ENCODE results near the gene PTPRB. TPM values are rescaled to one million over a fixed set of nuclear protein-coding genes. Genes with fewer than 3 reads are reported as not detected.

PTPRB gene
- total and polyA plus RNA-seq, 2 donors (not counting 1 experiment from before 2014, with no cell fraction given): 0.01 TPM; not detected in 1

GRCh38 chr12:70553391-70553859, 83.8 kb downstream of the PTPRB start:
- no peak overlapping the region for H3K4me3 Mint-ChIP-seq
- no peak overlapping the region for H2AFZ ChIP-seq (ENCODE audit: insufficient read depth, low read depth, low read length, poor library complexity, severe bottlenecking)
- H3K9me3 ChIP-seq (ENCODE audit: control extremely low read depth in 1 of 3, control insufficient read depth in 2 of 3, insufficient read depth in 1 of 3, low read length in 2 of 3): no peaks in the 10 kb centered on the region
- CTCF ChIA-PET: no interaction called here
- H3K27ac ChIP-seq (ENCODE audit: low read length in 2 of 2): no peak overlapping the region
- no peaks in the 10 kb centered on the region for H3K4me1 Mint-ChIP-seq
- H3K27me3 ChIP-seq (replicated peaks in 1 of 4; ENCODE audit: control extremely low read depth in 1 of 4, control insufficient read depth in 3 of 4, insufficient read depth in 4 of 4, low read length in 3 of 4): no peaks in the 10 kb centered on the region
- ATAC-seq (ENCODE audit: low read depth): no peak
- H3K4me1 ChIP-seq (ENCODE audit: control insufficient read depth in 2 of 2, insufficient read depth in 2 of 2, low read length in 2 of 2): no peaks in the 10 kb centered on the region
- 83% methylated on average over 1 of the region's 2 CpGs for WGBS (ENCODE audit: insufficient coverage)
- DNase-seq: no peak
- H3K9ac ChIP-seq (ENCODE audit: low read length): no peak overlapping the region
- no peak overlapping the region for H3K4me2 ChIP-seq (replicated peaks; ENCODE audit: low read depth, low read length, poor library complexity, severe bottlenecking)
- H3K27ac Mint-ChIP-seq: no peak overlapping the region
- TF ChIP-seq EZH2 (IDR thresholded peaks at IDR 0.05; ENCODE audit: borderline replicate concordance, insufficient read depth, low read depth, low read length, poor library complexity, severe bottlenecking): no peak
- POLR2A ChIA-PET: no interaction called here
- intact Hi-C loops (cut with micrococcal nuclease): no loop called here
- H3K79me2 ChIP-seq (ENCODE audit: control insufficient read depth, insufficient read depth, low read length): no peaks in the 10 kb centered on the region
- H4K20me1 ChIP-seq (ENCODE audit: control insufficient read depth, insufficient read depth, low read length, poor library complexity, severe bottlenecking): no peaks in the 10 kb centered on the region
- no peak overlapping the region for H3K4me3 ChIP-seq (ENCODE audit: control extremely low read depth in 1 of 5, extremely low read depth in 1 of 5, insufficient read depth in 1 of 5, low read depth in 2 of 5, low read length in 4 of 5)
- peaks cover 7% of the 10 kb centered on the region for H3K27me3 Mint-ChIP-seq
- no peaks in the 10 kb centered on the region for H3K36me3 ChIP-seq (replicated peaks in 1 of 2; ENCODE audit: control extremely low read depth in 1 of 2, control insufficient read depth in 1 of 2, extremely low read depth in 1 of 2, insufficient read depth in 2 of 2, low read length in 1 of 2)
- no peaks in the 10 kb centered on the region for H3K9me3 Mint-ChIP-seq (ENCODE audit: insufficient read depth)

DNA sequence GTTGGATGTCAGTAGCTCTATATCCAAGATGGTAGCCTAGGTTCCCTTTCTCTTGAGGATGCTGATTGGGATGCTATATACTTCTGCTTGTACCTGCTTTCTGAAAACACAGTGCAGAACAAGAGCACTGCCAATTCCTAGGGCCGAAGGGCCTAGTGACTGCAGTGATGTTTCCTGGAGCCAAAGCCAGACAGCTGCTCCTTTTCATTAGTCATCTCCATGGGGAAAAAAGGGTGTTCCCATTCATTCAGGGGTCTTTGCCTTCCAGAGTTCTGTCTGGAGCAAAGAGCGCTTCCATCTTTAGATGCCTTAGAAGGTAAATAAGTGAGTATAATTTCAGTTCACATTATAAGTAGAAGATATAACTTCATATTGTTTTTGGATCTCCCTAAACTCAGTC, 85.5 kb downstream of the PTPRB start:
- no peak overlapping the region for H3K4me2 ChIP-seq (replicated peaks; ENCODE audit: low read depth, low read length, poor library complexity, severe bottlenecking)
- no peaks in the 10 kb centered on the region for H3K27me3 ChIP-seq (replicated peaks in 1 of 4; ENCODE audit: control extremely low read depth in 1 of 4, control insufficient read depth in 3 of 4, insufficient read depth in 4 of 4, low read length in 3 of 4)
- no peak for DNase-seq
- no peaks in the 10 kb centered on the region for H3K4me1 ChIP-seq (ENCODE audit: control insufficient read depth in 2 of 2, insufficient read depth in 2 of 2, low read length in 2 of 2)
- no peaks in the 10 kb centered on the region for H3K36me3 ChIP-seq (replicated peaks in 1 of 2; ENCODE audit: control extremely low read depth in 1 of 2, control insufficient read depth in 1 of 2, extremely low read depth in 1 of 2, insufficient read depth in 2 of 2, low read length in 1 of 2)
- H3K9ac ChIP-seq (ENCODE audit: low read length): no peak overlapping the region
- H3K27ac ChIP-seq (ENCODE audit: low read length in 2 of 2): no peak overlapping the region
- H3K4me3 ChIP-seq (ENCODE audit: control extremely low read depth in 1 of 5, extremely low read depth in 1 of 5, insufficient read depth in 1 of 5, low read depth in 2 of 5, low read length in 4 of 5): no peak overlapping the region
- Mint-ChIP-seq H3K4me3 (no peak overlapping the region), H3K9me3 (ENCODE audit: insufficient read depth) (no peaks in the 10 kb centered on the region), H3K4me1 (no peaks in the 10 kb centered on the region), H3K27ac (no peak overlapping the region), H3K27me3 (peaks cover 10% of the 10 kb centered on the region)
- TF ChIP-seq EZH2 (IDR thresholded peaks at IDR 0.05; ENCODE audit: borderline replicate concordance, insufficient read depth, low read depth, low read length, poor library complexity, severe bottlenecking): no peak
- no peak for TF ChIP-seq CTCF (IDR thresholded peaks at IDR 0.05)
- intact Hi-C loops (cut with micrococcal nuclease): no loop called here
- WGBS (ENCODE audit: insufficient coverage): no CpG with 5 or more reads among the region's 2 CpGs
- no peak overlapping the region for H2AFZ ChIP-seq (ENCODE audit: insufficient read depth, low read depth, low read length, poor library complexity, severe bottlenecking)
- H3K79me2 ChIP-seq (ENCODE audit: control insufficient read depth, insufficient read depth, low read length): no peaks in the 10 kb centered on the region
- ATAC-seq (ENCODE audit: low read depth): no peak
- no peaks in the 10 kb centered on the region for H4K20me1 ChIP-seq (ENCODE audit: control insufficient read depth, insufficient read depth, low read length, poor library complexity, severe bottlenecking)
- ChIA-PET CTCF (no interaction called here), POLR2A (no interaction called here)
- no peaks in the 10 kb centered on the region for H3K9me3 ChIP-seq (ENCODE audit: control extremely low read depth in 1 of 3, control insufficient read depth in 2 of 3, insufficient read depth in 1 of 3, low read length in 2 of 3)
